Neutrophil (primary cell): ENCODE measurements around the gene PRKCE.

Experiments
- H3K27ac ChIP-seq: fragments of 200-600 bp; sonication (generic); 2 replicates; pipeline ENCODE4 v1.5.1; 2016; ENCODE audit warnings: mild to moderate bottlenecking, moderate library complexity
- H3K27me3 ChIP-seq: fragments of 200-600 bp; sonication (generic); 2 replicates; pipeline ENCODE4 v1.6.0; 2016; ENCODE audit warnings: mild to moderate bottlenecking
- H3K36me3 ChIP-seq: fragments of 200-600 bp; sonication (generic); 2 replicates; pipeline ENCODE4 v1.5.1; 2017
- H3K4me1 ChIP-seq, 2 experiments: fragments of 200-600 bp in 1 of 2; sonication (generic) in 1 of 2; 1 replicate in 1 of 2; 2 replicates in 1 of 2; pipeline versions ENCODE4 v1.5.1 to v1.6.1; 2013 to 2016; ENCODE audit warnings: low read depth in 1 of 2, low read length in 1 of 2, mild to moderate bottlenecking in 1 of 2, moderate library complexity in 1 of 2; ENCODE audit not compliant: control insufficient read depth in 1 of 2, insufficient read depth in 1 of 2
- H3K4me3 ChIP-seq, 2 experiments: fragments of 200-600 bp in 1 of 2; sonication (generic) in 1 of 2; 1 replicate in 1 of 2; 2 replicates in 1 of 2; pipeline ENCODE4 v1.5.1; 2013 to 2016; ENCODE audit warnings: low read depth in 1 of 2, low read length in 1 of 2, mild to moderate bottlenecking in 1 of 2, moderate library complexity in 1 of 2
- H3K9me3 ChIP-seq: fragments of 200-600 bp; sonication (generic); 2 replicates; pipeline ENCODE4 v1.5.1; 2016
- CTCF ChIP-seq: fragments of 200-600 bp; sonication (generic); IDR thresholded peaks from 2 replicates; pipeline ENCODE4 v1.5.1; 2016; ENCODE audit warnings: antibody characterized with exemption

The PRKCE gene

GRCh38 chr2:46091004-46091403, 439.5 kb downstream of the PRKCE start:
- Histone ChIP-seq H3K4me3 (no peak overlapping the region), H3K36me3 (no peaks in the 10 kb centered on the region), H3K9me3 (no peaks in the 10 kb centered on the region), H3K4me1 (peaks cover 0 to 6% of the 10 kb centered on the region in 2 experiments), H3K27me3 (no peaks in the 10 kb centered on the region), H3K27ac (no peak overlapping the region)
- TF ChIP-seq CTCF, result no peak

- Histone ChIP-seq H3K36me3 (no peaks in the 10 kb centered on the region), H3K4me1 (no peaks in the 10 kb centered on the region)
These were observed 440.6 kb downstream of the PRKCE start for GRCh38 chr2:46091961-46092667.

GRCh38 chr2:46094689-46095088, 443.2 kb downstream of the PRKCE start:
- no peak overlapping the region for H3K4me3 ChIP-seq
- TF ChIP-seq CTCF, result no peak
- no peaks in the 10 kb centered on the region for H3K4me1 ChIP-seq
- no peak overlapping the region for H3K27ac ChIP-seq
- no peaks in the 10 kb centered on the region for H3K27me3 ChIP-seq
- no peaks in the 10 kb centered on the region for H3K36me3 ChIP-seq
- H3K9me3 ChIP-seq, result no peaks in the 10 kb centered on the region

More at GRCh38 chr2:46091961-46092667, 440.6 kb downstream of the PRKCE start:
- H3K27ac ChIP-seq, result no peak overlapping the region
- H3K4me3 ChIP-seq, result no peak overlapping the region
- H3K9me3 ChIP-seq, result no peaks in the 10 kb centered on the region
- no peak for TF ChIP-seq CTCF
- no peaks in the 10 kb centered on the region for H3K27me3 ChIP-seq

- H3K4me1 ChIP-seq, result no peaks in the 10 kb centered on the region
- H3K4me3 ChIP-seq, result no peak overlapping the region
- H3K36me3 ChIP-seq, result no peaks in the 10 kb centered on the region
- no peak for TF ChIP-seq CTCF
- H3K27me3 ChIP-seq, result no peaks in the 10 kb centered on the region
- no peaks in the 10 kb centered on the region for H3K9me3 ChIP-seq
- no peak overlapping the region for H3K27ac ChIP-seq
These were observed 444.4 kb downstream of the PRKCE start for GRCh38 chr2:46095830-46096229.

GRCh38 chr2:46096260-46096659, 444.8 kb downstream of the PRKCE start:
- no peaks in the 10 kb centered on the region for H3K9me3 ChIP-seq
- no peak overlapping the region for H3K4me3 ChIP-seq
- H3K4me1 ChIP-seq, result no peaks in the 10 kb centered on the region
- no peak for TF ChIP-seq CTCF
- H3K27ac ChIP-seq, result no peak overlapping the region
- H3K27me3 ChIP-seq, result no peaks in the 10 kb centered on the region
- H3K36me3 ChIP-seq, result no peaks in the 10 kb centered on the region
